ENCODE data around the gene TRIM32.

Gene TRIM32

DNA sequence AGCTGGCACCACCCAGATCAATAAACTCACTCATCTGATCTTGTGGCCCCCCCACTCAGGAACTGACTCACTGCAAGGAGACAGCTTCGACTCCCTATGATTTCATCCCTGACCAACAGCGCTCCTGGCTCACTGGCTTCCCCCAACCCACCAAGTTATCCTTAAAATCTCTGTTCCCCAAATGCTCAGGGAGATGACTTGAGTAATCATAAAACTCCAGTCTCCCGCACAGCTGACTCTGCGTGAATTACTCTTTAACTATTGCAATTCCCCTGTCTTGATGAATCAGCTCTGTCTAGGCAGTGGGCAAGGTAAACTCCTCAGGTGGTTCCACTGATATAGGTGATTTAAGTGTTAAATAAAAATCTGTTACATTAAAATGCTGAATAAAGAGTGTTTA is 1.9 kb upstream of the TRIM32 start:
- H3K9ac ChIP-seq (ENCODE audit: low read length), result peak overlapping the region; percentile 15
- no peak overlapping the region for H4K91ac ChIP-seq (ENCODE audit: low read length)
- H2BK12ac ChIP-seq (ENCODE audit: low read length in 2 of 2), result no peak overlapping the region
- H2AK5ac ChIP-seq (ENCODE audit: low read length, severe bottlenecking), result no peak overlapping the region
- no peak overlapping the region for H3K23ac ChIP-seq (ENCODE audit: low read length in 2 of 2)
- H3K18ac ChIP-seq (ENCODE audit: low read depth in 1 of 2, low read length in 2 of 2), result no peak overlapping the region
- H3K4me2 ChIP-seq (ENCODE audit: low read length, poor library complexity, severe bottlenecking), result no peak overlapping the region
- no peak for DNase-seq
- no peak overlapping the region for H2AFZ ChIP-seq (ENCODE audit: low read depth, low read length)
- no peak overlapping the region for H3K27ac ChIP-seq (ENCODE audit: low read length, poor library complexity, severe bottlenecking)
- H3K79me1 ChIP-seq (replicated peaks; ENCODE audit: low read length, poor library complexity, severe bottlenecking), result peaks cover 5% of the 10 kb centered on the region
- H4K8ac ChIP-seq (ENCODE audit: low read length), result no peak overlapping the region
- H3K4me3 ChIP-seq (ENCODE audit: insufficient read depth in 1 of 2, low read depth in 1 of 2, low read length in 2 of 2), result no peak overlapping the region
- H2BK5ac ChIP-seq (ENCODE audit: low read depth, low read length, poor library complexity, severe bottlenecking), result no peak overlapping the region
- H3K4me1 ChIP-seq (ENCODE audit: control insufficient read depth, insufficient read depth, low read depth, low read length), result peaks cover 7% of the 10 kb centered on the region
- no peaks in the 10 kb centered on the region for H3K27me3 ChIP-seq (ENCODE audit: control insufficient read depth in 1 of 2, insufficient read depth in 1 of 2, low read length in 2 of 2)
- WGBS, result 82% methylated on average over 4 of the region's 4 CpGs
- no peak overlapping the region for H2BK15ac ChIP-seq (ENCODE audit: low read depth, poor library complexity, severe bottlenecking)
- no peak overlapping the region for H3K14ac ChIP-seq (ENCODE audit: low read length in 2 of 2)
- peaks cover 0 to 3% of the 10 kb centered on the region in 2 experiments for H3K36me3 ChIP-seq (ENCODE audit: control insufficient read depth in 1 of 2, insufficient read depth in 2 of 2, low read depth in 1 of 2, low read length in 2 of 2)
- H2BK120ac ChIP-seq (ENCODE audit: low read depth, low read length), result no peak overlapping the region
- peaks cover 9% of the 10 kb centered on the region for H3K9me3 ChIP-seq (ENCODE audit: control insufficient read depth, low read length)
- no peak overlapping the region for H3K4ac ChIP-seq (ENCODE audit: low read depth in 1 of 2, low read length in 2 of 2)

GRCh38 chr9:116686135-116686534 is 970 bp upstream of the TRIM32 start:
- H3K4me2 ChIP-seq (ENCODE audit: low read length, poor library complexity, severe bottlenecking), result no peak overlapping the region
- no peak overlapping the region for H3K4ac ChIP-seq (ENCODE audit: low read depth in 1 of 2, low read length in 2 of 2)
- peaks cover 7% of the 10 kb centered on the region for H3K4me1 ChIP-seq (ENCODE audit: control insufficient read depth, insufficient read depth, low read depth, low read length)
- peak overlapping the region; percentile 92 for H3K9ac ChIP-seq (ENCODE audit: low read length)
- no peak overlapping the region for H2BK5ac ChIP-seq (ENCODE audit: low read depth, low read length, poor library complexity, severe bottlenecking)
- peak overlapping the region in 1 of 2 experiments; percentile 90 for H3K4me3 ChIP-seq (ENCODE audit: insufficient read depth in 1 of 2, low read depth in 1 of 2, low read length in 2 of 2)
- H3K27ac ChIP-seq (ENCODE audit: low read length, poor library complexity, severe bottlenecking), result no peak overlapping the region
- H2AFZ ChIP-seq (ENCODE audit: low read depth, low read length), result no peak overlapping the region
- H3K23ac ChIP-seq (ENCODE audit: low read length in 2 of 2), result no peak overlapping the region
- H3K18ac ChIP-seq (ENCODE audit: low read depth in 1 of 2, low read length in 2 of 2), result peak overlapping the region in 1 of 2 experiments; percentile 16
- no peak overlapping the region for H4K8ac ChIP-seq (ENCODE audit: low read length)
- peaks cover 5% of the 10 kb centered on the region for H3K79me1 ChIP-seq (replicated peaks; ENCODE audit: low read length, poor library complexity, severe bottlenecking)
- H2BK15ac ChIP-seq (ENCODE audit: low read depth, poor library complexity, severe bottlenecking), result no peak overlapping the region
- H3K36me3 ChIP-seq (ENCODE audit: control insufficient read depth in 1 of 2, insufficient read depth in 2 of 2, low read depth in 1 of 2, low read length in 2 of 2), result peaks cover 0 to 3% of the 10 kb centered on the region in 2 experiments
- peak; percentile 30 for DNase-seq
- H4K91ac ChIP-seq (ENCODE audit: low read length), result no peak overlapping the region
- H2BK12ac ChIP-seq (ENCODE audit: low read length in 2 of 2), result peak overlapping the region in 1 of 2 experiments; percentile 8
- no peak overlapping the region for H3K14ac ChIP-seq (ENCODE audit: low read length in 2 of 2)
- H2AK5ac ChIP-seq (ENCODE audit: low read length, severe bottlenecking), result no peak overlapping the region
- H2BK120ac ChIP-seq (ENCODE audit: low read depth, low read length), result no peak overlapping the region
- no peaks in the 10 kb centered on the region for H3K27me3 ChIP-seq (ENCODE audit: control insufficient read depth in 1 of 2, insufficient read depth in 1 of 2, low read length in 2 of 2)
- H3K9me3 ChIP-seq (ENCODE audit: control insufficient read depth, low read length), result peaks cover 9% of the 10 kb centered on the region

GRCh38 chr9:116686693-116687073 is 422 bp upstream of the TRIM32 start:
- Histone ChIP-seq H3K9me3 (ENCODE audit: control insufficient read depth, low read length) (peaks cover 9% of the 10 kb centered on the region), H4K91ac (ENCODE audit: low read length) (no peak overlapping the region), H2BK5ac (ENCODE audit: low read depth, low read length, poor library complexity, severe bottlenecking) (no peak overlapping the region), H2BK12ac (ENCODE audit: low read length in 2 of 2) (peak overlapping the region in 1 of 2 experiments; percentile 8), H3K27ac (ENCODE audit: low read length, poor library complexity, severe bottlenecking) (peak overlapping the region; percentile 34), H3K36me3 (ENCODE audit: control insufficient read depth in 1 of 2, insufficient read depth in 2 of 2, low read depth in 1 of 2, low read length in 2 of 2) (peaks cover 0 to 8% of the 10 kb centered on the region in 2 experiments), H3K9ac (ENCODE audit: low read length) (peak overlapping the region; percentile 92), H3K27me3 (ENCODE audit: control insufficient read depth in 1 of 2, insufficient read depth in 1 of 2, low read length in 2 of 2) (no peaks in the 10 kb centered on the region), H2BK15ac (ENCODE audit: low read depth, poor library complexity, severe bottlenecking) (no peak overlapping the region), H2AFZ (ENCODE audit: low read depth, low read length) (peak overlapping the region; percentile 68), H3K18ac (ENCODE audit: low read depth in 1 of 2, low read length in 2 of 2) (peak overlapping the region; percentile 40 to 55), H2BK120ac (ENCODE audit: low read depth, low read length) (peak overlapping the region; percentile 51), H3K4me1 (ENCODE audit: control insufficient read depth, insufficient read depth, low read depth, low read length) (peaks cover 8% of the 10 kb centered on the region), H2AK5ac (ENCODE audit: low read length, severe bottlenecking) (no peak overlapping the region), H3K79me1 (replicated peaks; ENCODE audit: low read length, poor library complexity, severe bottlenecking) (peaks cover 5% of the 10 kb centered on the region), H3K4me2 (ENCODE audit: low read length, poor library complexity, severe bottlenecking) (peak overlapping the region; percentile 59), H3K4me3 (ENCODE audit: insufficient read depth in 1 of 2, low read depth in 1 of 2, low read length in 2 of 2) (peak overlapping the region; percentile 90 to 92), H3K4ac (ENCODE audit: low read depth in 1 of 2, low read length in 2 of 2) (peak overlapping the region in 1 of 2 experiments; percentile 42), H4K8ac (ENCODE audit: low read length) (peak overlapping the region; percentile 68), H3K23ac (ENCODE audit: low read length in 2 of 2) (no peak overlapping the region), H3K14ac (ENCODE audit: low read length in 2 of 2) (no peak overlapping the region)
- DNase-seq, result no peak
- 32% methylated on average over 7 of the region's 7 CpGs for WGBS

GRCh38 chr9:116687754-116688135 is 640 bp downstream of the TRIM32 start:
- Histone ChIP-seq H4K91ac (ENCODE audit: low read length) (peak overlapping the region; percentile 90), H3K36me3 (ENCODE audit: control insufficient read depth in 1 of 2, insufficient read depth in 2 of 2, low read depth in 1 of 2, low read length in 2 of 2) (peaks cover 0 to 11% of the 10 kb centered on the region in 2 experiments), H3K9ac (ENCODE audit: low read length) (peak overlapping the region; percentile 92), H3K4ac (ENCODE audit: low read depth in 1 of 2, low read length in 2 of 2) (peak overlapping the region in 1 of 2 experiments; percentile 96), H3K4me1 (ENCODE audit: control insufficient read depth, insufficient read depth, low read depth, low read length) (peaks cover 8% of the 10 kb centered on the region), H3K79me1 (replicated peaks; ENCODE audit: low read length, poor library complexity, severe bottlenecking) (peaks cover 5% of the 10 kb centered on the region), H3K18ac (ENCODE audit: low read depth in 1 of 2, low read length in 2 of 2) (peak overlapping the region; percentile 67 to 72), H3K27ac (ENCODE audit: low read length, poor library complexity, severe bottlenecking) (peak overlapping the region; percentile 40), H2BK12ac (ENCODE audit: low read length in 2 of 2) (peak overlapping the region in 1 of 2 experiments; percentile 14), H3K14ac (ENCODE audit: low read length in 2 of 2) (peak overlapping the region in 1 of 2 experiments; percentile 87), H3K4me3 (ENCODE audit: insufficient read depth in 1 of 2, low read depth in 1 of 2, low read length in 2 of 2) (peak overlapping the region; percentile 90 to 92), H2BK15ac (ENCODE audit: low read depth, poor library complexity, severe bottlenecking) (peak overlapping the region; percentile 63), H2BK5ac (ENCODE audit: low read depth, low read length, poor library complexity, severe bottlenecking) (peak overlapping the region; percentile 90), H3K27me3 (ENCODE audit: control insufficient read depth in 1 of 2, insufficient read depth in 1 of 2, low read length in 2 of 2) (no peaks in the 10 kb centered on the region), H3K23ac (ENCODE audit: low read length in 2 of 2) (no peak overlapping the region), H3K4me2 (ENCODE audit: low read length, poor library complexity, severe bottlenecking) (peak overlapping the region; percentile 46), H4K8ac (ENCODE audit: low read length) (no peak overlapping the region), H2AK5ac (ENCODE audit: low read length, severe bottlenecking) (peak overlapping the region; percentile 93), H3K9me3 (ENCODE audit: control insufficient read depth, low read length) (peaks cover 9% of the 10 kb centered on the region), H2BK120ac (ENCODE audit: low read depth, low read length) (peak overlapping the region; percentile 73), H2AFZ (ENCODE audit: low read depth, low read length) (no peak overlapping the region)
- 45% methylated on average over 7 of the region's 7 CpGs for WGBS
- no peak for DNase-seq
